HepG2 (cell line): Measurements from ENCODE around the gene LIN28B. TPM values are rescaled to one million over a fixed set of nuclear protein-coding genes. Genes with fewer than 3 reads are reported as not detected.

Experiments used
- ATAC-seq: fragments of 200-7000 bp; cut with Tn5 transposase; 3 replicates; pipeline ENCODE4 v1.9.1; 2020; ENCODE audit warnings: mild to moderate bottlenecking, moderate library complexity
- BruUV-seq: library from RNA; stranded (reverse); fragments of 400-500 nt; replicated peaks from 2 replicates; lab custom pipeline; 2021; lab: Mats Ljungman, UMichigan
- CTCF ChIA-PET: fragments of 300-600 bp; formaldehyde crosslinking; extraction: SDS; loops from one replicate; lab custom pipeline; 2021; ENCODE audit warnings: low total read pairs, inconsistent platforms, low intra/inter-chr PET ratio; lab: Yijun Ruan, JAX
- POLR2A ChIA-PET: fragments of 350-600 bp; sonication (Branson Sonifier 250); formaldehyde crosslinking; loops from one replicate; lab custom pipeline; 2020; ENCODE audit warnings: antibody characterized with exemption, inconsistent platforms; lab: Yijun Ruan, JAX
- DNase-seq: peaks from one replicate; pipeline ENCODE4 v3.0.0-alpha.2; 2015; ENCODE audit warnings: low spot score
- FAIRE-seq: peaks from 3 replicates; lab custom pipeline; 2011; peaks lifted over from hg19 to GRCh38; lab: Jason Lieb, UNC
- H2AFZ ChIP-seq: one replicate; pipeline ENCODE4 v1.6.1; 2011; ENCODE audit warnings: low read length, inconsistent platforms
- H3K27ac ChIP-seq: fragments of 300-600 bp; 3 replicates; pipeline ENCODE4 v1.8.0; 2011; ENCODE audit warnings: mixed run types, mild to moderate bottlenecking, mixed read lengths, low read length, inconsistent platforms; ENCODE audit not compliant: insufficient read depth; ENCODE audit errors: extremely low read length
- H3K27me3 ChIP-seq, 2 experiments: fragments of 200-600 bp in 1 of 2; 2 replicates in 1 of 2; 3 replicates in 1 of 2; pipeline versions ENCODE4 v1.6.0 to v1.8.0; 2011; ENCODE audit warnings: low read length in 2 of 2, mild to moderate bottlenecking in 2 of 2, moderate library complexity in 2 of 2, inconsistent platforms in 1 of 2; ENCODE audit not compliant: insufficient read depth in 2 of 2, control insufficient read depth in 1 of 2
- H3K36me3 ChIP-seq, 2 experiments: fragments of 200-600 bp in 1 of 2; replicated peaks in 1 of 2; 2 replicates in 1 of 2; 3 replicates in 1 of 2; pipeline versions ENCODE4 v1.5.1 to v1.8.0; 2011; ENCODE audit warnings: low read length in 2 of 2, inconsistent platforms in 1 of 2; ENCODE audit not compliant: insufficient read depth in 2 of 2, control insufficient read depth in 1 of 2
- H3K4me1 ChIP-seq: 2 replicates; pipeline ENCODE4 v1.5.1; 2012; ENCODE audit warnings: low read length, inconsistent platforms; ENCODE audit not compliant: insufficient read depth
- H3K4me2 ChIP-seq: 2 replicates; pipeline ENCODE4 v1.6.0; 2011; ENCODE audit warnings: low read depth, low read length, inconsistent platforms
- H3K4me3 ChIP-seq, 3 experiments: fragments of 200-600 bp in 1 of 3; sonication (generic), shearing (Covaris generic) in 1 of 3; replicated peaks in 1 of 3; 2 replicates each; pipeline ENCODE4 v1.5.1; 2011 to 2016; ENCODE audit warnings: low read length in 3 of 3, inconsistent platforms in 2 of 3, low read depth in 2 of 3, mild to moderate bottlenecking in 2 of 3, control low read depth in 1 of 3, mixed read lengths in 1 of 3; ENCODE audit not compliant: insufficient read depth in 1 of 3
- H3K79me2 ChIP-seq: one replicate; pipeline ENCODE4 v1.6.1; 2011; ENCODE audit warnings: low read length, inconsistent platforms; ENCODE audit not compliant: insufficient read depth
- H3K9ac ChIP-seq: 2 replicates; pipeline ENCODE4 v1.6.0; 2011; ENCODE audit warnings: mild to moderate bottlenecking, low read depth, low read length, inconsistent platforms; ENCODE audit not compliant: insufficient read depth
- H3K9me3 ChIP-seq: 2 replicates; pipeline ENCODE4 v1.5.1; 2012; ENCODE audit warnings: mild to moderate bottlenecking, low read length
- H4K20me1 ChIP-seq: 2 replicates; pipeline ENCODE4 v1.6.0; 2011; ENCODE audit warnings: inconsistent platforms, mild to moderate bottlenecking, low read length, moderate library complexity; ENCODE audit not compliant: insufficient read depth
- ASH2L ChIP-seq: fragments of 300-600, 200-600 bp; sonication (generic); IDR thresholded peaks from 2 replicates; pipeline ENCODE4 v1.7.0; 2017; ENCODE audit warnings: low read depth, mild to moderate bottlenecking, moderate library complexity, mixed read lengths, low read length; ENCODE audit not compliant: insufficient read length
- BCL6 ChIP-seq: IDR thresholded peaks from 2 replicates; pipeline ENCODE4 v1.6.1; 2016; ENCODE audit warnings: missing genetic modification reagents, missing compliant biosample characterization
- CENPX ChIP-seq: sonication (generic); formaldehyde crosslinking; IDR thresholded peaks from 2 replicates; pipeline ENCODE4 v1.9.0; 2021; ENCODE audit warnings: mild to moderate bottlenecking, missing genetic modification reagents, moderate library complexity
- FOXA1 ChIP-seq, 2 experiments: fragments of 450-650 bp in 1 of 2; sonication (generic) in 1 of 2; formaldehyde crosslinking in 1 of 2; IDR thresholded peaks; 2 replicates each; pipeline versions ENCODE4 v1.4.0 to v1.6.1; 2016 to 2020; ENCODE audit warnings: missing genetic modification reagents in 1 of 2
- HNRNPL ChIP-seq: fragments of 200-400 bp; formaldehyde crosslinking; IDR thresholded peaks from 2 replicates; pipeline ENCODE4 v1.6.1; 2017; ENCODE audit warnings: mild to moderate bottlenecking, low read depth, low read length
- HOXA7 ChIP-seq: sonication (generic); formaldehyde crosslinking; IDR thresholded peaks from 2 replicates; pipeline ENCODE4 v1.8.1; 2022; ENCODE audit warnings: mild to moderate bottlenecking, missing genetic modification reagents, moderate library complexity
- KDM5A ChIP-seq: fragments of 200-600 bp; sonication (generic); IDR thresholded peaks from 2 replicates; pipeline ENCODE4 v1.7.0; 2018; ENCODE audit warnings: antibody characterized with exemption, mild to moderate bottlenecking, low read length, borderline replicate concordance
- KLF12 ChIP-seq: sonication (generic); formaldehyde crosslinking; IDR thresholded peaks from 2 replicates; pipeline ENCODE4 v1.4.0; 2020; ENCODE audit warnings: missing genetic modification reagents, borderline replicate concordance
- NR2F2 ChIP-seq: IDR thresholded peaks from 2 replicates; pipeline ENCODE4 v1.6.1; 2012; ENCODE audit warnings: low read depth, inconsistent platforms, borderline replicate concordance
- NR2F6 ChIP-seq, 2 experiments: IDR thresholded peaks; 2 replicates each; pipeline ENCODE4 v1.6.1; 2016; ENCODE audit warnings: antibody characterized with exemption in 1 of 2, mild to moderate bottlenecking in 1 of 2
- POGZ ChIP-seq: sonication (generic); formaldehyde crosslinking; IDR thresholded peaks from 2 replicates; pipeline ENCODE4 v1.4.0; 2020; ENCODE audit warnings: mild to moderate bottlenecking, missing genetic modification reagents
- PPARG ChIP-seq: conservative IDR thresholded peaks from 2 replicates; pipeline ENCODE4 v1.6.1; 2016; ENCODE audit warnings: missing biosample characterization, missing genetic modification reagents
- YY1 ChIP-seq: IDR thresholded peaks from 2 replicates; pipeline ENCODE4 v1.6.1; 2011; ENCODE audit warnings: low read length, low read depth, moderate library complexity, mild to moderate bottlenecking; ENCODE audit not compliant: insufficient read depth, insufficient replicate concordance
- ZNF138 ChIP-seq: sonication (generic); formaldehyde crosslinking; IDR thresholded peaks from 2 replicates; pipeline ENCODE4 v1.5.0; 2020; ENCODE audit warnings: mild to moderate bottlenecking, low read depth, missing genetic modification reagents
- ZNF503 ChIP-seq: sonication (generic); formaldehyde crosslinking; IDR thresholded peaks from 2 replicates; pipeline ENCODE4 v1.4.0; 2020; ENCODE audit warnings: missing genetic modification reagents
- ZNF788 ChIP-seq: sonication (generic); formaldehyde crosslinking; IDR thresholded peaks from 2 replicates; pipeline ENCODE4 v1.5.0; 2020; ENCODE audit warnings: mild to moderate bottlenecking, missing genetic modification reagents, borderline replicate concordance
- ZNF839 ChIP-seq: sonication (generic); formaldehyde crosslinking; IDR thresholded peaks from 2 replicates; pipeline ENCODE4 v1.4.0; 2020; ENCODE audit warnings: missing genetic modification reagents, mild to moderate bottlenecking, borderline replicate concordance
- WGBS: methylation state at CpG from one replicate; pipeline ENCODE4 v1.1.6; 2017; ENCODE audit warnings: low lambda C conversion rate; 5-methylcytosine and 5-hydroxymethylcytosine counted together
- in situ Hi-C: cut with HindIII; loops from 2 replicates; pipeline ENCODE4 v1.10.0; 2017; ENCODE audit warnings: low pct_unique_long_range_greater_than_20kb; ENCODE audit not compliant: extremely low pct_ligation_motif_present
- intact Hi-C: fragments of 100-400 bp; cut with micrococcal nuclease; formaldehyde crosslinking; loops from one replicate; pipeline ENCODE4 v1.10.0; 2022; ENCODE audit not compliant: unreplicated experiment
- polyA plus RNA-seq, 8 experiments: library from polyadenylated mRNA; depleted of rRNA in 3 of 8; stranded (reverse) in 7 of 8; unstranded in 1 of 8; fragments of >200 nt; fragmentation: Illumina TruSeq in 4 of 8; extraction: Trizol in 4 of 8; gene quantifications; 2 replicates each; pipeline versions ENCODE4 v1.2.1 to v1.2.3, GENCODE V29; 2011 to 2016; ENCODE audit warnings: low read depth in 4 of 8, missing spikeins in 1 of 8, mixed read lengths in 1 of 8; ENCODE audit not compliant: insufficient read depth in 1 of 8
- total RNA-seq, 5 experiments: library from RNA; depleted of rRNA; stranded (reverse); fragments of >200 nt; fragmentation: Illumina TruSeq; extraction: Trizol; gene quantifications; 2 replicates each; pipeline ENCODE4 v1.2.3, GENCODE V29; 2016; ENCODE audit warnings: low read depth in 1 of 5
- TF ChIP-seq, protein P1 (sequence below): sonication (generic); formaldehyde crosslinking; IDR thresholded peaks from 2 replicates; pipeline ENCODE4 v1.4.0; 2020; ENCODE audit warnings: missing genetic modification reagents

The LIN28B gene
- total and polyA plus RNA-seq, 2 of the 13 experiments (the other 11 are each of a cell fraction or from before 2014, with no cell fraction given) = 14.5 to 56.8 TPM

DNA sequence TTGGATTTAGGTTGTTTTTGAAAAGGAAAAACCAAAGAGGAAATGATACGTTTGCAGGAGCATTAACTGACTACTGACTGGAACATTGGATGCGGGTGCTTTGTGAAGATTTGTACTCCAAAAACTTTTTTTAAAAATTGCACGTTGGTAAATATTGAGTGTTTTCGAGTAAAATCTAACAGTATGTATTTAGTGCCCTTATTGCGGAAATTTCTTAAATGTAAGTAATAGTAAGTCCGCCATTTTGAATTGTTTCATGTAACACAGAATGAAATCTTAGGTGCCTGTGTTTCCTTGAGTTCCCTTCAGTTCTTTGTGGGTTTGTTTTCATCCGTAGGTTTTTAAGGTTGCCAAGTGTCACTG, 15.2 kb upstream of the LIN28B start:
- in situ Hi-C loops (loop anchor here (5.0 kb wide), 1 partner anchor 136 kb away; no protein-coding TSS in a partner anchor), intact Hi-C loops (loop anchor here (1.0 to 2.0 kb wide), 3 partner anchors 13 to 151 kb away; no protein-coding TSS in a partner anchor)
- DNase-seq = no peak
- ATAC-seq = no peak
- Histone ChIP-seq H3K27me3 (no peaks in the 10 kb centered on the region), H3K79me2 (peaks cover 34% of the 10 kb centered on the region), H3K36me3 (no peaks in the 10 kb centered on the region), H4K20me1 (no peaks in the 10 kb centered on the region), H3K9me3 (no peaks in the 10 kb centered on the region), H3K9ac (peak overlapping the region; percentile 64), H3K4me2 (peak overlapping the region; percentile 55), H3K4me3 (peak overlapping the region; percentile 65 to 92 (median 74)), H2AFZ (peak overlapping the region; percentile 92), H3K27ac (peak overlapping the region; percentile 60), H3K4me1 (peaks cover 12% of the 10 kb centered on the region)
- 2% methylated on average over 7 of the region's 7 CpGs for WGBS
- BruUV-seq = TSS peak; percentile 66
- FAIRE-seq = peak; percentile 15
- ChIA-PET CTCF (interaction anchor here (1.0 to 2.4 kb wide), 3 partner anchors 14 to 136 kb away, joined by 3 to 33 read pairs (median 5); no protein-coding TSS in a partner anchor), POLR2A (no interaction called here)
- TF ChIP-seq POGZ (CRISPR knock-in tag) (0 out of 2 replicates have a peak, but pooled peaks have one; percentile 2), CENPX (CRISPR knock-in tag) (no peak), ASH2L (peak; percentile 23), YY1 (peak; percentile 73), FOXA1 (IDR thresholded peaks at IDR 0.05) (no peak), FOXA1 (CRISPR knock-in tag; IDR thresholded peaks at IDR 0.05) (no peak), ZNF839 (CRISPR knock-in tag) (no peak), BCL6 (CRISPR knock-in tag) (no peak), HNRNPL (no peak), KLF12 (CRISPR knock-in tag) (peak; percentile 5; the same call in 1 of the 2 replicates), ZNF138 (CRISPR knock-in tag) (no peak), NR2F6 (IDR thresholded peaks at IDR 0.05) (0 out of 2 replicates have a peak, but pooled peaks have one; percentile 18), NR2F6 (CRISPR knock-in tag; IDR thresholded peaks at IDR 0.05) (no peak), NR2F2 (no peak), PPARG (CRISPR knock-in tag) (no peak), KDM5A (peak; percentile 46), HOXA7 (no peak), ZNF788 (no peak), ZNF503 (CRISPR knock-in tag) (no peak)
- TF ChIP-seq, protein P1, sequence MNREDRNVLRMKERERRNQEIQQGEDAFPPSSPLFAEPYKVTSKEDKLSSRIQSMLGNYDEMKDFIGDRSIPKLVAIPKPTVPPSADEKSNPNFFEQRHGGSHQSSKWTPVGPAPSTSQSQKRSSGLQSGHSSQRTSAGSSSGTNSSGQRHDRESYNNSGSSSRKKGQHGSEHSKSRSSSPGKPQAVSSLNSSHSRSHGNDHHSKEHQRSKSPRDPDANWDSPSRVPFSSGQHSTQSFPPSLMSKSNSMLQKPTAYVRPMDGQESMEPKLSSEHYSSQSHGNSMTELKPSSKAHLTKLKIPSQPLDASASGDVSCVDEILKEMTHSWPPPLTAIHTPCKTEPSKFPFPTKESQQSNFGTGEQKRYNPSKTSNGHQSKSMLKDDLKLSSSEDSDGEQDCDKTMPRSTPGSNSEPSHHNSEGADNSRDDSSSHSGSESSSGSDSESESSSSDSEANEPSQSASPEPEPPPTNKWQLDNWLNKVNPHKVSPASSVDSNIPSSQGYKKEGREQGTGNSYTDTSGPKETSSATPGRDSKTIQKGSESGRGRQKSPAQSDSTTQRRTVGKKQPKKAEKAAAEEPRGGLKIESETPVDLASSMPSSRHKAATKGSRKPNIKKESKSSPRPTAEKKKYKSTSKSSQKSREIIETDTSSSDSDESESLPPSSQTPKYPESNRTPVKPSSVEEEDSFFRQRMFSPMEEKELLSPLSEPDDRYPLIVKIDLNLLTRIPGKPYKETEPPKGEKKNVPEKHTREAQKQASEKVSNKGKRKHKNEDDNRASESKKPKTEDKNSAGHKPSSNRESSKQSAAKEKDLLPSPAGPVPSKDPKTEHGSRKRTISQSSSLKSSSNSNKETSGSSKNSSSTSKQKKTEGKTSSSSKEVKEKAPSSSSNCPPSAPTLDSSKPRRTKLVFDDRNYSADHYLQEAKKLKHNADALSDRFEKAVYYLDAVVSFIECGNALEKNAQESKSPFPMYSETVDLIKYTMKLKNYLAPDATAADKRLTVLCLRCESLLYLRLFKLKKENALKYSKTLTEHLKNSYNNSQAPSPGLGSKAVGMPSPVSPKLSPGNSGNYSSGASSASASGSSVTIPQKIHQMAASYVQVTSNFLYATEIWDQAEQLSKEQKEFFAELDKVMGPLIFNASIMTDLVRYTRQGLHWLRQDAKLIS (CRISPR knock-in tag) = no peak
